ENCODE results near the gene CCDC6. TPM values are rescaled to one million over a fixed set of nuclear protein-coding genes. Genes with fewer than 3 reads are reported as not detected.

CCDC6 gene
- total RNA-seq, 1 experiment from 2014 or later: 54.9 TPM

DNA sequence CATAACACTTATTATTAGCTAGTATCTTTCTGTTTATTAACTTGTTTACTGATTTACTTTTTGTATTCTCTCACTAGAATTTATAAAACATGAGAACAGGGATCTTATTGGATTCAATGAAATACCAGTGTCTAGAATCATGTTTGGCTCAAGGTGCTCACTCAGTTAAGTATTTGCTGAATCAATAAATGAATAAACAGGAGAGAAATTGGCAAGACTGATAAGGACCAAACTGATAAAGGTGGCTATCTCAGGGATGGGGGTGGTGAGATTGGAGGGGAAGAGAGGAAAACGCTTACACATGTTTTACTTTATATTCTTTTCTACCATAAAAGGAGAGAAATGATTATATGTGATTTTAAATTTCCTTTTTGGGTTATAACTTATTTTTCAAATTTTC lies 43.3 kb upstream of the CCDC6 start:
- Histone ChIP-seq H3K9ac (ENCODE audit: low read length) (no peak overlapping the region), H3K27me3 (ENCODE audit: insufficient read depth, low read length) (no peaks in the 10 kb centered on the region), H4K20me1 (ENCODE audit: insufficient read depth) (no peaks in the 10 kb centered on the region), H3K79me2 (ENCODE audit: insufficient read depth, low read length) (no peaks in the 10 kb centered on the region), H2AFZ (ENCODE audit: low read depth, low read length, poor library complexity, severe bottlenecking) (no peak overlapping the region), H3K9me2 (ENCODE audit: insufficient read depth) (no peaks in the 10 kb centered on the region), H3K4me3 (replicated peaks in 1 of 2; ENCODE audit: low read depth in 1 of 2, low read length in 2 of 2) (no peak overlapping the region), H3K27ac (ENCODE audit: low read depth, low read length) (no peak overlapping the region), H3K36me3 (ENCODE audit: control insufficient read depth in 1 of 2, insufficient read depth in 2 of 2, low read length in 2 of 2) (no peaks in the 10 kb centered on the region), H3K4me1 (ENCODE audit: control insufficient read depth in 1 of 2, insufficient read depth in 2 of 2, low read length in 2 of 2) (no peaks in the 10 kb centered on the region), H3K4me2 (ENCODE audit: low read length) (no peak overlapping the region), H3K9me3 (ENCODE audit: control insufficient read depth in 1 of 2, insufficient read depth in 1 of 2, low read depth in 1 of 2, low read length in 2 of 2) (no peaks in the 10 kb centered on the region)
- intact Hi-C loops (cut with micrococcal nuclease): no loop called here
- TF ChIP-seq ATF3 (IDR thresholded peaks at IDR 0.05) (no peak), RAD21 (IDR thresholded peaks at IDR 0.05; ENCODE audit: low read depth) (no peak), CEBPB (IDR thresholded peaks at IDR 0.05; ENCODE audit: low read depth) (no peak), TCF7L2 (IDR thresholded peaks at IDR 0.05; ENCODE audit: borderline replicate concordance, extremely low read depth, insufficient read depth, insufficient read length) (no peak), ZBTB33 (IDR thresholded peaks at IDR 0.05; ENCODE audit: extremely low read depth, insufficient replicate concordance, low read length) (no peak), ZNF274 (IDR thresholded peaks at IDR 0.05; ENCODE audit: low read depth, low read length) (no peak), FOSL1 (IDR thresholded peaks at IDR 0.05; ENCODE audit: low read depth) (no peak), SIN3A (IDR thresholded peaks at IDR 0.05; ENCODE audit: low read depth) (no peak), JUND (IDR thresholded peaks at IDR 0.05) (no peak), EGR1 (IDR thresholded peaks at IDR 0.05; ENCODE audit: low read depth) (no peak), CBX3 (IDR thresholded peaks at IDR 0.05; ENCODE audit: low read depth) (no peak), POLR2A (IDR thresholded peaks at IDR 0.05; ENCODE audit: borderline replicate concordance, extremely low read depth, insufficient read depth, insufficient read length) (no peak), EZH2 (IDR thresholded peaks at IDR 0.05) (no peak), ZFX (IDR thresholded peaks at IDR 0.05) (no peak), ELF1 (IDR thresholded peaks at IDR 0.05; ENCODE audit: borderline replicate concordance, low read depth) (no peak), YY1 (IDR thresholded peaks at IDR 0.05; ENCODE audit: extremely low read depth, insufficient replicate concordance, low read depth, low read length) (no peak), REST (IDR thresholded peaks at IDR 0.05; ENCODE audit: low read depth) (no peak)
- TF ChIP-seq, protein P1, sequence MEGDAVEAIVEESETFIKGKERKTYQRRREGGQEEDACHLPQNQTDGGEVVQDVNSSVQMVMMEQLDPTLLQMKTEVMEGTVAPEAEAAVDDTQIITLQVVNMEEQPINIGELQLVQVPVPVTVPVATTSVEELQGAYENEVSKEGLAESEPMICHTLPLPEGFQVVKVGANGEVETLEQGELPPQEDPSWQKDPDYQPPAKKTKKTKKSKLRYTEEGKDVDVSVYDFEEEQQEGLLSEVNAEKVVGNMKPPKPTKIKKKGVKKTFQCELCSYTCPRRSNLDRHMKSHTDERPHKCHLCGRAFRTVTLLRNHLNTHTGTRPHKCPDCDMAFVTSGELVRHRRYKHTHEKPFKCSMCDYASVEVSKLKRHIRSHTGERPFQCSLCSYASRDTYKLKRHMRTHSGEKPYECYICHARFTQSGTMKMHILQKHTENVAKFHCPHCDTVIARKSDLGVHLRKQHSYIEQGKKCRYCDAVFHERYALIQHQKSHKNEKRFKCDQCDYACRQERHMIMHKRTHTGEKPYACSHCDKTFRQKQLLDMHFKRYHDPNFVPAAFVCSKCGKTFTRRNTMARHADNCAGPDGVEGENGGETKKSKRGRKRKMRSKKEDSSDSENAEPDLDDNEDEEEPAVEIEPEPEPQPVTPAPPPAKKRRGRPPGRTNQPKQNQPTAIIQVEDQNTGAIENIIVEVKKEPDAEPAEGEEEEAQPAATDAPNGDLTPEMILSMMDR (IDR thresholded peaks at IDR 0.05 in 2 of 3, conservative IDR thresholded peaks at IDR 0.05 in 1 of 3; ENCODE audit: borderline replicate concordance in 1 of 3, insufficient read depth in 1 of 3, low read depth in 2 of 3, low read length in 2 of 3): no peak
- CTCF ChIA-PET: no interaction called here
- RAD21 ChIA-PET (ENCODE audit: low non-redundant PET in 1 of 2, low total read pairs in 2 of 2, uncharacterized antibody in 2 of 2, unreplicated experiment in 2 of 2): no interaction called here
- POLR2A ChIA-PET: no interaction called here
- no TSS peak for BruUV-seq (replicated peaks)
- no peak for ATAC-seq
- no peak for DNase-seq (ENCODE audit: low read depth, low spot score)
